Subcutaneous adipose tissue (tissue), 4 donors: ENCODE data around the gene EHBP1. TPM values are rescaled to one million over a fixed set of nuclear protein-coding genes. Genes with fewer than 3 reads are reported as not detected.

ENCODE experiments used
- total RNA-seq, 4 donors: library from RNA; depleted of rRNA; stranded (reverse); fragments of >200 nt; gene quantifications; one replicate each; pipeline ENCODE4 v1.1.0, GENCODE V29; 2016
- TF ChIP-seq, protein P1 (sequence below): fragments of 450-650 bp; IDR thresholded peaks from one replicate; pipeline ENCODE4 v1.5.1; 2016; ENCODE audit warnings: low read depth, mild to moderate bottlenecking, control low read depth, antibody characterized with exemption, moderate library complexity

The EHBP1 gene
- total RNA-seq, 4 donors from 2014 or later, result 77.5 to 145 (median 110) TPM

- TF ChIP-seq, protein P1, sequence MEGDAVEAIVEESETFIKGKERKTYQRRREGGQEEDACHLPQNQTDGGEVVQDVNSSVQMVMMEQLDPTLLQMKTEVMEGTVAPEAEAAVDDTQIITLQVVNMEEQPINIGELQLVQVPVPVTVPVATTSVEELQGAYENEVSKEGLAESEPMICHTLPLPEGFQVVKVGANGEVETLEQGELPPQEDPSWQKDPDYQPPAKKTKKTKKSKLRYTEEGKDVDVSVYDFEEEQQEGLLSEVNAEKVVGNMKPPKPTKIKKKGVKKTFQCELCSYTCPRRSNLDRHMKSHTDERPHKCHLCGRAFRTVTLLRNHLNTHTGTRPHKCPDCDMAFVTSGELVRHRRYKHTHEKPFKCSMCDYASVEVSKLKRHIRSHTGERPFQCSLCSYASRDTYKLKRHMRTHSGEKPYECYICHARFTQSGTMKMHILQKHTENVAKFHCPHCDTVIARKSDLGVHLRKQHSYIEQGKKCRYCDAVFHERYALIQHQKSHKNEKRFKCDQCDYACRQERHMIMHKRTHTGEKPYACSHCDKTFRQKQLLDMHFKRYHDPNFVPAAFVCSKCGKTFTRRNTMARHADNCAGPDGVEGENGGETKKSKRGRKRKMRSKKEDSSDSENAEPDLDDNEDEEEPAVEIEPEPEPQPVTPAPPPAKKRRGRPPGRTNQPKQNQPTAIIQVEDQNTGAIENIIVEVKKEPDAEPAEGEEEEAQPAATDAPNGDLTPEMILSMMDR, result no peak
Measured at GRCh38 chr2:62871506-62871905, 166.0 kb downstream of the EHBP1 start.

DNA sequence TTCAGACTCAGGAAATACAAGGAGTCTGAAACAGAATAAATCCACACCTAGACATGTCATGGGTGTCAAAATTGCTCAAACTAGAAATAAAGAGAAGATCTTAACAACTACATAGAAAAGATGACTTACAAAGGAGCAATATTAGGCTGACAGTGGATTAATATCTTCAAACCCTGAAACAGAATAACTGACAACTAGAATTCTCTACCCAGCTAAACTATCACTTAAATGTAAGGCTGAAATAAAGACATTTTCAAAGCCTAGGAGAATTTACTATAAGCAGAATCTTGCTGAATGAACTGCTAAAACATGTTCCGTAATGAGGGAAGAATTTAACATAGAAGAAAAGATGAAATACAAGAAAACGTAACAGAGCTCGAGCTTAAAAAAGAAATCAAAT is 168.1 kb downstream of the EHBP1 start:
- TF ChIP-seq, protein P1, result no peak

DNA sequence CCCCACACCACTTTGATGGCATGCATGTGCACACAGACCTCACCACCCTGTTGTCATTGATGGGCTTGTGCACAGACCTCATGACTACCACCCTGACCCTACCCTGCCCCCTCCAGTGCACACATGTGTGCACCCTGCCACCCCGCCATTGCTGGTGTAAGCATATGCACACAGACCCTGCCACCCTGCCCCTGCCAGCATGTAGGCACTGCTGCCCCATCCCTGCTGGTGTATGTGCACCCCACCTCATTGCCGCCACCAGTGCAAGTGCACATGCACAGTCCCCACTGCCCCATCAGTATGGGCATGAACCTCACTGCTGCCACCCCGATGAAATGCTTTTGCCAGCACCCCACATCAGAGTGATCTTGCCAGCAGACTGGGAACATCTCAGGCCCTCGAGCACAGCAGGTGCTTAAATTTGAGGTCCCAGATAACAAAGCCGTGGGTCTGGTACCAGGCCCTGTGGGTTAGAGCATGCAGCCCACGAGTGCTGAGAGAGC is 169.4 kb downstream of the EHBP1 start:
- TF ChIP-seq, protein P1, result no peak

- TF ChIP-seq, protein P1, result no peak
Measured at GRCh38 chr2:62881162-62881795, 175.8 kb downstream of the EHBP1 start.

DNA sequence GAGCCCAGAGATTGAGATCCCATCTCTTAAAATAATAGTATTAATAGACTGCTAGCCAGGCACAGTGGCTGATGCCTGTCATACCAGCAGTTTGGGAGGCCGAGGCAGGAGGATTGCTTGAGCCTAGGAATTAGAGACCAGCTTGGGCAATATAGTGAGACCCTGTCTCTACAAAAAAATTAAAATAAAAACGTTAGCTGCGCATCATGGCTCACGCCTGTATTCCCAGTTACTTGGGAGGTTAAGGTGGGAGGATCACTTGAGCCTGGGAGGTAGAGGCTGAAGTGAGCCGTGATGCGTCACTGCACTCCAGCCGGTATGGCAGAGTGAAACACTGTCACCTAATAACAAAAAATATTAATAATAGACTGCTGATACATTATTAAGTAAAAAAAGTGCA is 178.1 kb downstream of the EHBP1 start:
- TF ChIP-seq, protein P1, result no peak

GRCh38 chr2:62884086-62884485 is 178.6 kb downstream of the EHBP1 start:
- TF ChIP-seq, protein P1, result no peak

GRCh38 chr2:62884514-62884913 is 179.0 kb downstream of the EHBP1 start:
- TF ChIP-seq, protein P1, result no peak
